DND-41 (cell line): ENCODE results near the gene LRG1.
"Not testable (repeated sequence)": the region's sequence is repeated elsewhere in the genome, so short reads cannot be mapped to it uniquely, and the experiment has no call there.

Experiments used
- ATAC-seq: fragments of 200-7000 bp; cut with Tn5 transposase; 3 replicates; pipeline ENCODE4 v1.9.1; 2021; ENCODE audit warnings: low read depth; ENCODE audit not compliant: insufficient read depth
- DNase-seq: peaks from one replicate; pipeline ENCODE4 v3.0.0-alpha.2; 2020
- H2AFZ ChIP-seq: 2 replicates; pipeline ENCODE4 v1.6.0; 2012; ENCODE audit warnings: low read depth, low read length
- H3K27ac ChIP-seq: 2 replicates; pipeline ENCODE4 v1.5.1; 2012; ENCODE audit warnings: low read length, inconsistent platforms
- H3K27me3 ChIP-seq: fragments of 200-600 bp; sonication (generic); 2 replicates; pipeline ENCODE4 v1.6.0; 2012; ENCODE audit warnings: low read length, mild to moderate bottlenecking, inconsistent platforms; ENCODE audit not compliant: insufficient read depth, poor library complexity
- H3K36me3 ChIP-seq: 2 replicates; pipeline ENCODE4 v1.5.1; 2012; ENCODE audit warnings: low read length, inconsistent platforms; ENCODE audit not compliant: insufficient read depth
- H3K4me1 ChIP-seq: 2 replicates; pipeline ENCODE4 v1.5.1; 2012; ENCODE audit warnings: mild to moderate bottlenecking, low read length; ENCODE audit not compliant: insufficient read depth
- H3K4me2 ChIP-seq: 2 replicates; pipeline ENCODE4 v1.6.0; 2012; ENCODE audit warnings: mild to moderate bottlenecking, moderate library complexity, low read length, inconsistent platforms; ENCODE audit not compliant: insufficient read depth
- H3K4me3 ChIP-seq, 2 experiments: fragments of 200-600 bp in 1 of 2; shearing (Covaris generic) in 1 of 2; 2 replicates each; pipeline ENCODE4 v1.5.1; 2012 to 2016; ENCODE audit warnings: inconsistent platforms in 2 of 2, low read length in 2 of 2, mild to moderate bottlenecking in 2 of 2, low read depth in 1 of 2, moderate library complexity in 1 of 2
- H3K79me2 ChIP-seq: 2 replicates; pipeline ENCODE4 v1.6.0; 2012; ENCODE audit warnings: low read length, inconsistent platforms; ENCODE audit not compliant: insufficient read depth
- H3K9ac ChIP-seq: 2 replicates; pipeline ENCODE4 v1.6.0; 2012; ENCODE audit warnings: low read depth, mild to moderate bottlenecking, inconsistent platforms, low read length, moderate library complexity
- H3K9me3 ChIP-seq: 2 replicates; pipeline ENCODE4 v1.5.1; 2012; ENCODE audit warnings: low read length, moderate library complexity, mild to moderate bottlenecking, inconsistent platforms; ENCODE audit not compliant: insufficient read depth, severe bottlenecking
- H4K20me1 ChIP-seq: 2 replicates; pipeline ENCODE4 v1.6.0; 2012; ENCODE audit warnings: low read length; ENCODE audit not compliant: insufficient read depth
- CTCF ChIP-seq: IDR thresholded peaks from 2 replicates; pipeline ENCODE4 v1.5.1; 2012; ENCODE audit warnings: borderline replicate concordance, low read length, moderate library complexity, mild to moderate bottlenecking; ENCODE audit not compliant: poor library complexity, severe bottlenecking; ENCODE audit errors: extremely low read depth
- EZH2 ChIP-seq: IDR thresholded peaks from 3 replicates; pipeline ENCODE4 v1.6.1; 2012; ENCODE audit warnings: borderline replicate concordance, low read depth, mild to moderate bottlenecking, moderate library complexity, low read length, inconsistent platforms; ENCODE audit not compliant: severe bottlenecking

LRG1 gene

GRCh38 chr19:4567584-4568071 lies 27.8 kb upstream of the LRG1 start:
- no peaks in the 10 kb centered on the region for H3K9me3 ChIP-seq
- H2AFZ ChIP-seq, result no peak overlapping the region
- no peaks in the 10 kb centered on the region for H3K4me1 ChIP-seq
- H3K79me2 ChIP-seq, result no peaks in the 10 kb centered on the region
- TF ChIP-seq EZH2, result no peak
- TF ChIP-seq CTCF, result peak; percentile 91
- ATAC-seq (peak; percentile 78), DNase-seq (peak; percentile 66)
- H4K20me1 ChIP-seq, result 0 out of 2 replicates have a peak, but pooled peaks cover 4% of the 10 kb centered on the region
- H3K27ac ChIP-seq, result no peak overlapping the region
- H3K4me3 ChIP-seq, result no peak overlapping the region
- no peaks in the 10 kb centered on the region for H3K36me3 ChIP-seq
- H3K9ac ChIP-seq, result no peak overlapping the region
- no peaks in the 10 kb centered on the region for H3K27me3 ChIP-seq
- no peak overlapping the region for H3K4me2 ChIP-seq

GRCh38 chr19:4566402-4567051 lies 26.7 kb upstream of the LRG1 start:
- Histone ChIP-seq H2AFZ (no peak overlapping the region), H4K20me1 (0 out of 2 replicates have a peak, but pooled peaks cover 4% of the 10 kb centered on the region), H3K79me2 (no peaks in the 10 kb centered on the region), H3K9ac (no peak overlapping the region), H3K4me1 (no peaks in the 10 kb centered on the region), H3K9me3 (no peaks in the 10 kb centered on the region), H3K27ac (no peak overlapping the region), H3K36me3 (no peaks in the 10 kb centered on the region), H3K27me3 (no peaks in the 10 kb centered on the region), H3K4me2 (no peak overlapping the region), H3K4me3 (no peak overlapping the region)
- DNase-seq (no peak), ATAC-seq (no peak)
- TF ChIP-seq CTCF (no peak), EZH2 (no peak)

GRCh38 chr19:4563562-4563961 lies 23.7 kb upstream of the LRG1 start:
- not testable (repeated sequence) for H2AFZ ChIP-seq, DNase-seq, H3K36me3 ChIP-seq, H3K9me3 ChIP-seq, H3K27me3 ChIP-seq, H3K27ac ChIP-seq, H3K4me2 ChIP-seq, H3K4me3 ChIP-seq, H4K20me1 ChIP-seq, H3K9ac ChIP-seq, H3K4me1 ChIP-seq, H3K79me2 ChIP-seq, ATAC-seq

GRCh38 chr19:4562085-4562484 lies 22.2 kb upstream of the LRG1 start:
- not testable (repeated sequence) for H3K79me2 ChIP-seq, H3K27ac ChIP-seq, H3K9ac ChIP-seq, H3K4me2 ChIP-seq, H3K9me3 ChIP-seq, H3K4me3 ChIP-seq, H2AFZ ChIP-seq, H3K27me3 ChIP-seq, H4K20me1 ChIP-seq, H3K4me1 ChIP-seq, H3K36me3 ChIP-seq, DNase-seq, ATAC-seq
